Type B pancreatic cell (in vitro differentiated cells): ENCODE results near the gene DCAF15. TPM values are rescaled to one million over a fixed set of nuclear protein-coding genes. Genes with fewer than 3 reads are reported as not detected.
"Not testable (repeated sequence)": the region's sequence is repeated elsewhere in the genome, so short reads cannot be mapped to it uniquely, and the experiment has no call there.

Source experiments
- DNase-seq: peaks from one replicate; pipeline ENCODE4 v3.0.0; 2021; ENCODE audit warnings: mixed read lengths; ENCODE audit not compliant: unreplicated experiment; ENCODE audit errors: extremely low spot score
- H3K27ac Mint-ChIP-seq: 2 replicates; pipeline ENCODE4 v1.8.0; 2021; ENCODE audit warnings: mild to moderate bottlenecking, mixed read lengths
- H3K27me3 Mint-ChIP-seq: 2 replicates; pipeline ENCODE4 v1.8.0; 2021; ENCODE audit warnings: mixed read lengths
- H3K36me3 Mint-ChIP-seq: 2 replicates; pipeline ENCODE4 v1.8.0; 2021; ENCODE audit warnings: mixed read lengths
- H3K4me1 Mint-ChIP-seq: one replicate; pipeline ENCODE4 v1.8.0; 2021; ENCODE audit warnings: mixed read lengths; ENCODE audit not compliant: unreplicated experiment
- H3K4me3 Mint-ChIP-seq: 2 replicates; pipeline ENCODE4 v1.8.0; 2021; ENCODE audit warnings: mild to moderate bottlenecking, mixed read lengths
- H3K9me3 Mint-ChIP-seq: 2 replicates; pipeline ENCODE4 v1.8.0; 2021; ENCODE audit warnings: mixed read lengths
- CTCF ChIP-seq: fragments of 200-600 bp; sonication (generic); conservative IDR thresholded peaks from 2 replicates; pipeline ENCODE4 v1.5.0; 2021; ENCODE audit warnings: antibody characterized with exemption, mild to moderate bottlenecking
- total RNA-seq: library from RNA; stranded (reverse); gene quantifications from 2 replicates; pipeline ENCODE4 v1.2.1, GENCODE V29; 2021; ENCODE audit warnings: low replicate concordance

Gene DCAF15
- total RNA-seq, 1 donor from 2014 or later = 50.1 TPM

- DNase-seq = no peak
- H3K27ac Mint-ChIP-seq = no peak overlapping the region
Measured at GRCh38 chr19:13965926-13966683, 13.8 kb downstream of the DCAF15 start.

GRCh38 chr19:13966684-13967128, 14.4 kb downstream of the DCAF15 start:
- TF ChIP-seq CTCF = no peak
- DNase-seq = no peak
- Mint-ChIP-seq H3K4me1 (no peaks in the 10 kb centered on the region), H3K27me3 (no peaks in the 10 kb centered on the region), H3K36me3 (peaks cover 8% of the 10 kb centered on the region), H3K4me3 (no peak overlapping the region), H3K9me3 (no peaks in the 10 kb centered on the region), H3K27ac (no peak overlapping the region)

More at GRCh38 chr19:13965926-13966683, 13.8 kb downstream of the DCAF15 start:
- no peaks in the 10 kb centered on the region for H3K27me3 Mint-ChIP-seq
- H3K9me3 Mint-ChIP-seq = no peaks in the 10 kb centered on the region
- H3K4me1 Mint-ChIP-seq = no peaks in the 10 kb centered on the region
- H3K36me3 Mint-ChIP-seq = peaks cover 13% of the 10 kb centered on the region
- TF ChIP-seq CTCF = no peak
- no peak overlapping the region for H3K4me3 Mint-ChIP-seq

GRCh38 chr19:13967206-13967605, 14.9 kb downstream of the DCAF15 start:
- not testable (repeated sequence) for DNase-seq, H3K4me1 Mint-ChIP-seq, H3K27me3 Mint-ChIP-seq, H3K27ac Mint-ChIP-seq, H3K4me3 Mint-ChIP-seq, H3K9me3 Mint-ChIP-seq, H3K36me3 Mint-ChIP-seq

- H3K4me3 Mint-ChIP-seq = no peak overlapping the region
- no peaks in the 10 kb centered on the region for H3K9me3 Mint-ChIP-seq
- DNase-seq = no peak
- H3K4me1 Mint-ChIP-seq = no peaks in the 10 kb centered on the region
- peaks cover 8% of the 10 kb centered on the region for H3K36me3 Mint-ChIP-seq
- TF ChIP-seq CTCF = no peak
- H3K27ac Mint-ChIP-seq = no peak overlapping the region
- no peaks in the 10 kb centered on the region for H3K27me3 Mint-ChIP-seq
Measured at GRCh38 chr19:13968383-13968935, 16.1 kb downstream of the DCAF15 start.

GRCh38 chr19:13968999-13969398, 16.7 kb downstream of the DCAF15 start:
- no peak for DNase-seq
- H3K36me3 Mint-ChIP-seq = peaks cover 10% of the 10 kb centered on the region
- no peak for TF ChIP-seq CTCF
- H3K4me3 Mint-ChIP-seq = no peak overlapping the region
- no peak overlapping the region for H3K27ac Mint-ChIP-seq
- no peaks in the 10 kb centered on the region for H3K9me3 Mint-ChIP-seq
- peaks cover 2% of the 10 kb centered on the region for H3K4me1 Mint-ChIP-seq
- no peaks in the 10 kb centered on the region for H3K27me3 Mint-ChIP-seq

- DNase-seq = no peak
- Mint-ChIP-seq H3K36me3 (peaks cover 13% of the 10 kb centered on the region), H3K4me3 (no peak overlapping the region), H3K27ac (no peak overlapping the region), H3K4me1 (peaks cover 7% of the 10 kb centered on the region), H3K9me3 (no peaks in the 10 kb centered on the region), H3K27me3 (no peaks in the 10 kb centered on the region)
- TF ChIP-seq CTCF = no peak
Measured at GRCh38 chr19:13969897-13970296, 17.6 kb downstream of the DCAF15 start.

GRCh38 chr19:13971868-13972267, 19.6 kb downstream of the DCAF15 start:
- not testable (repeated sequence) for H3K27me3 Mint-ChIP-seq, H3K27ac Mint-ChIP-seq, H3K4me1 Mint-ChIP-seq, H3K4me3 Mint-ChIP-seq, H3K9me3 Mint-ChIP-seq, DNase-seq
- peaks cover 15% of the 10 kb centered on the region for H3K36me3 Mint-ChIP-seq
